GM12878 (cell line): ENCODE measurements around the gene COL1A1. TPM values are rescaled to one million over a fixed set of nuclear protein-coding genes. Genes with fewer than 3 reads are reported as not detected.

Experiments
- ATAC-seq: fragments of 200-7000 bp; cut with Tn5 transposase; 3 replicates; pipeline ENCODE4 v1.9.1; 2020; ENCODE audit warnings: mild to moderate bottlenecking, moderate library complexity
- BruUV-seq: library from RNA; stranded (reverse); fragments of 400-500 nt; replicated peaks from 2 replicates; lab custom pipeline; 2021; lab: Mats Ljungman, UMichigan
- CTCF ChIA-PET: fragments of 300-600 bp; sonication (Branson Sonifier 250); formaldehyde crosslinking; extraction: SDS; loops from one replicate; lab custom pipeline; 2021; ENCODE audit warnings: inconsistent platforms; lab: Yijun Ruan, JAX
- POLR2A ChIA-PET: fragments of 350-600 bp; formaldehyde crosslinking; extraction: SDS; loops from one replicate; lab custom pipeline; 2021; ENCODE audit warnings: inconsistent platforms; lab: Charles Lee
- RAD21 ChIA-PET: fragments of 300-600 bp; sonication (Branson Sonifier 250); formaldehyde crosslinking; loops from one replicate; lab custom pipeline; 2023; ENCODE audit warnings: antibody characterized with exemption; ENCODE audit not compliant: unreplicated experiment; lab: Charles Lee
- SMC1A ChIA-PET: fragments of 300-600 bp; sonication (Branson Sonifier 250); formaldehyde crosslinking; loops from one replicate; lab custom pipeline; 2023; ENCODE audit not compliant: unreplicated experiment, uncharacterized antibody; lab: Charles Lee
- DNase-seq: peaks from one replicate; pipeline ENCODE4 v3.0.0-alpha.2; 2011; ENCODE audit warnings: low read depth, low spot score
- FAIRE-seq: peaks from 3 replicates; lab custom pipeline; 2011; peaks lifted over from hg19 to GRCh38; lab: Jason Lieb, UNC
- H2AFZ ChIP-seq: 2 replicates; pipeline ENCODE4 v1.6.0; 2011; ENCODE audit warnings: low read depth, low read length, control low read depth; ENCODE audit not compliant: control insufficient read depth
- H3K27ac ChIP-seq: 2 replicates; pipeline ENCODE4 v1.5.1; 2011; ENCODE audit warnings: control low read depth; ENCODE audit not compliant: control insufficient read depth, insufficient read depth
- H3K27me3 ChIP-seq, 2 experiments: replicated peaks in 1 of 2; 2 replicates each; pipeline versions ENCODE4 v1.6.0 to v1.6.1; 2011; ENCODE audit warnings: low read length in 1 of 2; ENCODE audit not compliant: control insufficient read depth in 2 of 2, insufficient read depth in 2 of 2
- H3K36me3 ChIP-seq, 2 experiments: 2 replicates each; pipeline ENCODE4 v1.5.1; 2011; ENCODE audit warnings: low read length in 1 of 2; ENCODE audit not compliant: control insufficient read depth in 2 of 2, insufficient read depth in 2 of 2
- H3K4me1 ChIP-seq: 2 replicates; pipeline ENCODE4 v1.6.1; 2011; ENCODE audit warnings: mild to moderate bottlenecking, low read length, moderate library complexity, mixed read lengths; ENCODE audit not compliant: control insufficient read depth, insufficient read depth
- H3K4me2 ChIP-seq: 2 replicates; pipeline ENCODE4 v1.6.0; 2011; ENCODE audit warnings: control low read depth; ENCODE audit not compliant: control insufficient read depth, insufficient read depth
- H3K4me3 ChIP-seq: fragments of 200-600 bp; sonication (generic); 2 replicates; pipeline ENCODE4 v1.5.1; 2016
- H3K79me2 ChIP-seq: 2 replicates; pipeline ENCODE4 v1.6.0; 2011; ENCODE audit warnings: low read length; ENCODE audit not compliant: control insufficient read depth, insufficient read depth
- H3K9ac ChIP-seq: 2 replicates; pipeline ENCODE4 v1.8.0; 2011; ENCODE audit warnings: low read length, control low read depth, mixed read lengths; ENCODE audit not compliant: control insufficient read depth, insufficient read depth
- H3K9me3 ChIP-seq: replicated peaks from 3 replicates; pipeline ENCODE4 v1.5.1; 2011; ENCODE audit warnings: mild to moderate bottlenecking, low read length; ENCODE audit not compliant: control insufficient read depth, insufficient read depth
- H4K20me1 ChIP-seq: 2 replicates; pipeline ENCODE4 v1.6.0; 2011; ENCODE audit not compliant: control insufficient read depth, insufficient read depth
- BHLHE40 ChIP-seq, 2 experiments: fragments of 450-650 bp in 1 of 2; IDR thresholded peaks; 2 replicates each; pipeline ENCODE4 v1.6.1; 2011 to 2017; ENCODE audit warnings: low read depth in 2 of 2, borderline replicate concordance in 1 of 2, improper control_type of control experiment in 1 of 2, low read length in 1 of 2, mild to moderate bottlenecking in 1 of 2
- KDM1A ChIP-seq: fragments of 200-600 bp; sonication (generic); IDR thresholded peaks from 2 replicates; pipeline ENCODE4 v1.6.1; 2016; ENCODE audit warnings: borderline replicate concordance
- ZSCAN29 ChIP-seq: fragments of 450-650 bp; IDR thresholded peaks from 2 replicates; pipeline ENCODE4 v1.6.1; 2017; ENCODE audit warnings: mild to moderate bottlenecking, moderate library complexity
- WGBS: methylation state at CpG from one replicate; pipeline ENCODE4 v1.1.6; 2016; ENCODE audit warnings: low lambda C conversion rate; ENCODE audit not compliant: insufficient replicate concordance, insufficient coverage; ENCODE audit errors: missing lambda C conversion rate; 5-methylcytosine and 5-hydroxymethylcytosine counted together
- in situ Hi-C: fragments of 300-500 bp; cut with MboI; formaldehyde crosslinking; loops from 9 replicates; pipeline ENCODE4 v1.14.3; 2018; ENCODE audit warnings: mixed read lengths
- intact Hi-C: fragments of 100-400 bp; cut with micrococcal nuclease; formaldehyde crosslinking; loops from one replicate; pipeline ENCODE4 v1.14.2; 2022; ENCODE audit not compliant: unreplicated experiment
- polyA plus RNA-seq, 11 experiments: library from polyadenylated mRNA; depleted of rRNA in 4 of 11; unstranded in 6 of 11; stranded (reverse) in 5 of 11; fragments of >200 nt; fragmentation: Nextera tagmentation in 4 of 11; fragmentation: Illumina TruSeq in 1 of 11; extraction: Ambion mirVana in 4 of 11; extraction: Trizol in 1 of 11; gene quantifications; 1 replicate in 1 of 11; 2 replicates in 10 of 11; pipeline versions ENCODE4 v1.2.1 to v1.2.3, GENCODE V29; 2011 to 2016; ENCODE audit warnings: inconsistent platforms in 2 of 11, missing spikeins in 2 of 11, low read depth in 1 of 11
- total RNA-seq, 4 experiments: library from RNA; depleted of rRNA in 3 of 4; stranded (reverse); fragments of >200 nt in 3 of 4; fragmentation: Illumina TruSeq in 1 of 4; extraction: Trizol in 1 of 4; gene quantifications; 2 replicates each; pipeline versions ENCODE4 v1.2.1 to v1.2.3, GENCODE V29; 2013 to 2021

Gene COL1A1
- total and polyA plus RNA-seq, 10 of the 15 experiments (the other 5 are each of a cell fraction or from before 2014, with no cell fraction given): 0.18 to 7.7 (median 2.3) TPM

- H3K4me3 ChIP-seq: peak overlapping the region; percentile 27; the same call in 1 of the 2 replicates
- H2AFZ ChIP-seq: no peak overlapping the region
- peaks cover 50% of the 10 kb centered on the region for H3K79me2 ChIP-seq
- intact Hi-C loops (no loop called here), in situ Hi-C loops (no loop called here)
- ChIA-PET CTCF (interaction anchor here (1.0 to 6.9 kb wide), 9 partner anchors 10 to 47 kb away, joined by 3 to 87 read pairs (median 9); partner anchors contain the start of genes PPP1R9B and SGCA), RAD21 (interaction anchor here (0.7 to 0.9 kb wide), 2 partner anchors 19 to 27 kb away, joined by 3 read pairs; no protein-coding TSS in a partner anchor), POLR2A (interaction anchor here (1.2 to 1.8 kb wide), 2 partner anchors 20 to 46 kb away, joined by 3 to 5 read pairs; no protein-coding TSS in a partner anchor), SMC1A (interaction anchor here (1.2 to 3.7 kb wide), 3 partner anchors 11 to 22 kb away, joined by 4 to 29 read pairs (median 4); no protein-coding TSS in a partner anchor)
- FAIRE-seq (no peak), ATAC-seq (no peak), DNase-seq (no peak)
- H3K27me3 ChIP-seq: no peaks in the 10 kb centered on the region
- no peak overlapping the region for H3K27ac ChIP-seq
- TF ChIP-seq KDM1A: no peak
- peaks cover 22% of the 10 kb centered on the region for H4K20me1 ChIP-seq
- peaks cover 64 to 77% of the 10 kb centered on the region in 2 experiments for H3K36me3 ChIP-seq
- no TSS peak for BruUV-seq
- 25% methylated on average over 8 of the region's 8 CpGs for WGBS
- H3K9ac ChIP-seq: no peak overlapping the region
- H3K4me1 ChIP-seq: peaks cover 52% of the 10 kb centered on the region
- no peaks in the 10 kb centered on the region for H3K9me3 ChIP-seq
- 0 out of 2 replicates have a peak overlapping the region, but pooled peaks have one; percentile 5 for H3K4me2 ChIP-seq
These were observed 59.7 kb downstream of the COL1A1 start for GRCh38 chr17:50141745-50142110.

GRCh38 chr17:50141026-50141744 lies 60.2 kb downstream of the COL1A1 start:
- in situ Hi-C loops: no loop called here
- FAIRE-seq (no peak), DNase-seq (no peak), ATAC-seq (no peak)
- Histone ChIP-seq H3K4me1 (peaks cover 46% of the 10 kb centered on the region), H3K27me3 (no peaks in the 10 kb centered on the region), H3K9me3 (no peaks in the 10 kb centered on the region), H3K36me3 (peaks cover 69 to 74% of the 10 kb centered on the region in 2 experiments), H3K9ac (no peak overlapping the region), H3K79me2 (peaks cover 44% of the 10 kb centered on the region), H3K4me2 (0 out of 2 replicates have a peak overlapping the region, but pooled peaks have one; percentile 5), H4K20me1 (peaks cover 22% of the 10 kb centered on the region), H3K4me3 (no peak overlapping the region), H2AFZ (no peak overlapping the region), H3K27ac (no peak overlapping the region)
- CTCF ChIA-PET: interaction anchor here (0.6 to 6.9 kb wide), 12 partner anchors 9 to 703 kb away, joined by 3 to 87 read pairs (median 9); partner anchors contain the start of genes PPP1R9B, SAMD14 and SGCA
- SMC1A ChIA-PET: interaction anchor here (0.8 to 3.7 kb wide), 5 partner anchors 10 to 23 kb away, joined by 3 to 29 read pairs (median 4); no protein-coding TSS in a partner anchor
- BruUV-seq: no TSS peak
- intact Hi-C loops: no loop called here
- POLR2A ChIA-PET: interaction anchor here (0.6 to 1.8 kb wide), 4 partner anchors 9 to 47 kb away, joined by 3 to 5 read pairs (median 4); partner anchors contain the start of gene PPP1R9B
- RAD21 ChIA-PET: interaction anchor here (0.7 to 1.5 kb wide), 3 partner anchors 19 to 27 kb away, joined by 3 to 6 read pairs (median 3); no protein-coding TSS in a partner anchor
- no peak for TF ChIP-seq ZSCAN29
- peak in 1 of 2 experiments; percentile 25; a peak in 1 of 4 replicates for TF ChIP-seq BHLHE40 (IDR thresholded peaks at IDR 0.05; ENCODE audit: borderline replicate concordance in 1 of 2, low read depth in 2 of 2, low read length in 1 of 2)
- 81% methylated on average over 12 of the region's 16 CpGs for WGBS
